Neural crest cell (in vitro differentiated cells): ENCODE measurements around the gene NUDT14. TPM values are rescaled to one million over a fixed set of nuclear protein-coding genes. Genes with fewer than 3 reads are reported as not detected.
A peak's percentile ranks its signal among the peaks of the same experiment; 100 is the strongest.

Experiments used
- DNase-seq: peaks from one replicate; pipeline ENCODE4 v3.0.0; 2021; ENCODE audit warnings: low read depth, mixed read lengths, low spot score
- H3K27ac Mint-ChIP-seq: one replicate; pipeline ENCODE4 v1.8.0; 2021; ENCODE audit warnings: mild to moderate bottlenecking, mixed read lengths; ENCODE audit not compliant: unreplicated experiment
- H3K27me3 Mint-ChIP-seq: 2 replicates; pipeline ENCODE4 v1.8.0; 2021; ENCODE audit warnings: low read depth, mild to moderate bottlenecking, mixed read lengths
- H3K36me3 Mint-ChIP-seq: 2 replicates; pipeline ENCODE4 v1.8.0; 2021; ENCODE audit warnings: low read depth, mild to moderate bottlenecking, mixed read lengths
- H3K4me1 Mint-ChIP-seq: 2 replicates; pipeline ENCODE4 v1.8.0; 2021; ENCODE audit warnings: mixed read lengths
- H3K4me3 Mint-ChIP-seq: one replicate; pipeline ENCODE4 v1.8.0; 2021; ENCODE audit warnings: mild to moderate bottlenecking, mixed read lengths
- H3K9me3 Mint-ChIP-seq: 2 replicates; pipeline ENCODE4 v1.8.0; 2021; ENCODE audit warnings: mixed read lengths
- total RNA-seq: library from RNA; stranded (reverse); gene quantifications from 2 replicates; pipeline ENCODE4 v1.2.1, GENCODE V29; 2021
- TF ChIP-seq, protein P1 (sequence below): fragments of 200-600 bp; sonication (generic); conservative IDR thresholded peaks from 2 replicates; pipeline ENCODE4 v1.5.0; 2021; ENCODE audit warnings: antibody characterized with exemption, mild to moderate bottlenecking

Gene NUDT14
- total RNA-seq, 1 donor from 2014 or later, result 25.6 TPM

DNA sequence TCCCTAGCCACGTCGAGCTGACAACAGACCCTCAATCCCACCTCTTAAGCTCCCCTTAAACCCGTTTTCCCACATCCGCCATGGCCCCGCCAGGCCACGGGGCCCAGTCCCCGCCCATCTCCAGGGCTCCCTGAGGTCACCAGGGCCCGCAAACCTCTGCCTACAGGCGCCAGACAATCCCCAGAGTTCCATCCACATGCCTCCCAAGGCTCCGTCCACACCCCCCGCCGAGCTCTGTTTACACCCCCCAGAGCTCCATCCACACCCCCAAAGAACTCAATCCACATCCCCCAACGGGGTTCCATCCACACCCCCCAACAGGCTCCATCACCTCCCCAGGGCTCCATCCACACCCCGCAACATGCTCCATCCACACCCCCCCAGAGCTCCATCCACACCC is 21.8 kb downstream of the NUDT14 start:
- DNase-seq, result no peak
- Mint-ChIP-seq H3K27me3 (no peaks in the 10 kb centered on the region), H3K9me3 (no peaks in the 10 kb centered on the region), H3K36me3 (no peaks in the 10 kb centered on the region), H3K27ac (no peak overlapping the region), H3K4me1 (no peaks in the 10 kb centered on the region), H3K4me3 (no peak overlapping the region)
- TF ChIP-seq, protein P1, sequence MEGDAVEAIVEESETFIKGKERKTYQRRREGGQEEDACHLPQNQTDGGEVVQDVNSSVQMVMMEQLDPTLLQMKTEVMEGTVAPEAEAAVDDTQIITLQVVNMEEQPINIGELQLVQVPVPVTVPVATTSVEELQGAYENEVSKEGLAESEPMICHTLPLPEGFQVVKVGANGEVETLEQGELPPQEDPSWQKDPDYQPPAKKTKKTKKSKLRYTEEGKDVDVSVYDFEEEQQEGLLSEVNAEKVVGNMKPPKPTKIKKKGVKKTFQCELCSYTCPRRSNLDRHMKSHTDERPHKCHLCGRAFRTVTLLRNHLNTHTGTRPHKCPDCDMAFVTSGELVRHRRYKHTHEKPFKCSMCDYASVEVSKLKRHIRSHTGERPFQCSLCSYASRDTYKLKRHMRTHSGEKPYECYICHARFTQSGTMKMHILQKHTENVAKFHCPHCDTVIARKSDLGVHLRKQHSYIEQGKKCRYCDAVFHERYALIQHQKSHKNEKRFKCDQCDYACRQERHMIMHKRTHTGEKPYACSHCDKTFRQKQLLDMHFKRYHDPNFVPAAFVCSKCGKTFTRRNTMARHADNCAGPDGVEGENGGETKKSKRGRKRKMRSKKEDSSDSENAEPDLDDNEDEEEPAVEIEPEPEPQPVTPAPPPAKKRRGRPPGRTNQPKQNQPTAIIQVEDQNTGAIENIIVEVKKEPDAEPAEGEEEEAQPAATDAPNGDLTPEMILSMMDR, result no peak

DNA sequence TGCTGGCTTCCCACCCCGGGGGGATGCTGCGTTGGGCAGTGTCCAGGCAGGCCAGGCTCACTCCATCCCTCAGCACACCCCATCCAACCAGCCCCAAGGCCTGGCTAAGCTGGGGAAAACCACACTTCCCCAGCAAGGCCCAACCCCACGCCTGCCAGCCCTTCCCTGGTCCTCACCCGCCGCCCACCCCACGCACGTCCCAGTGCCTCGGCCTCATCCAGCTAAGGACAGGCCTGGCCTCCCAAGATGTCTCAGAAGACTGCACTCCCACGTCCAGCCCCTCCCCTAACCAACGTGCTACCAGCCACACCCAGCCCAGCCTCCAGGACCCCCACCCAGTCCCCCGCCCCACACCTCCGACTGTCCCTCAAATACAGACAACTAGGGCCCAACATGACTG is 22.3 kb downstream of the NUDT14 start:
- H3K9me3 Mint-ChIP-seq, result no peaks in the 10 kb centered on the region
- H3K27me3 Mint-ChIP-seq, result no peaks in the 10 kb centered on the region
- no peak for DNase-seq
- H3K4me3 Mint-ChIP-seq, result no peak overlapping the region
- no peaks in the 10 kb centered on the region for H3K36me3 Mint-ChIP-seq
- no peak overlapping the region for H3K27ac Mint-ChIP-seq
- H3K4me1 Mint-ChIP-seq, result no peaks in the 10 kb centered on the region
- TF ChIP-seq, protein P1, result no peak

DNA sequence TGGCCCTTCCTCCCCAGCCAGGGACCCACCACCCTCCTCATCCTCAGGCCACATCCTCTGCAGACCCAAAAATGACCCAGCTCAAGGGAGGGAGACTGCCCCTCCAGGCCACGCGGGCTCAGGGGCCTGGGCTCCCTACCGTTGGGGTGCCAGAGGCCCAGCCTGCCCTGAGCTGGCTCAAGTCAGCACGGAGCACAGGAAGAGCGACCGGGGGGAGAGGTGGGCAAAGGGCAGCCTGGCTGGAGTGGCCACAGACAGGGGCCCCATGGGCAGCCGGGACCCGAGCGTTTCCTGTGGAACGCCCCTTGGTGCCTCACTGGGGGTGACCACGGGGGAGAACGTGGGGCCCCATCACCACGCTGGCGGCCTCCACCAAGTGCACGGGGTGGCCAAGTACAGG is 23.2 kb downstream of the NUDT14 start:
- no peak overlapping the region for H3K27ac Mint-ChIP-seq
- TF ChIP-seq, protein P1, result no peak
- no peaks in the 10 kb centered on the region for H3K36me3 Mint-ChIP-seq
- no peak overlapping the region for H3K4me3 Mint-ChIP-seq
- no peaks in the 10 kb centered on the region for H3K4me1 Mint-ChIP-seq
- no peaks in the 10 kb centered on the region for H3K27me3 Mint-ChIP-seq
- no peak for DNase-seq
- H3K9me3 Mint-ChIP-seq, result no peaks in the 10 kb centered on the region

DNA sequence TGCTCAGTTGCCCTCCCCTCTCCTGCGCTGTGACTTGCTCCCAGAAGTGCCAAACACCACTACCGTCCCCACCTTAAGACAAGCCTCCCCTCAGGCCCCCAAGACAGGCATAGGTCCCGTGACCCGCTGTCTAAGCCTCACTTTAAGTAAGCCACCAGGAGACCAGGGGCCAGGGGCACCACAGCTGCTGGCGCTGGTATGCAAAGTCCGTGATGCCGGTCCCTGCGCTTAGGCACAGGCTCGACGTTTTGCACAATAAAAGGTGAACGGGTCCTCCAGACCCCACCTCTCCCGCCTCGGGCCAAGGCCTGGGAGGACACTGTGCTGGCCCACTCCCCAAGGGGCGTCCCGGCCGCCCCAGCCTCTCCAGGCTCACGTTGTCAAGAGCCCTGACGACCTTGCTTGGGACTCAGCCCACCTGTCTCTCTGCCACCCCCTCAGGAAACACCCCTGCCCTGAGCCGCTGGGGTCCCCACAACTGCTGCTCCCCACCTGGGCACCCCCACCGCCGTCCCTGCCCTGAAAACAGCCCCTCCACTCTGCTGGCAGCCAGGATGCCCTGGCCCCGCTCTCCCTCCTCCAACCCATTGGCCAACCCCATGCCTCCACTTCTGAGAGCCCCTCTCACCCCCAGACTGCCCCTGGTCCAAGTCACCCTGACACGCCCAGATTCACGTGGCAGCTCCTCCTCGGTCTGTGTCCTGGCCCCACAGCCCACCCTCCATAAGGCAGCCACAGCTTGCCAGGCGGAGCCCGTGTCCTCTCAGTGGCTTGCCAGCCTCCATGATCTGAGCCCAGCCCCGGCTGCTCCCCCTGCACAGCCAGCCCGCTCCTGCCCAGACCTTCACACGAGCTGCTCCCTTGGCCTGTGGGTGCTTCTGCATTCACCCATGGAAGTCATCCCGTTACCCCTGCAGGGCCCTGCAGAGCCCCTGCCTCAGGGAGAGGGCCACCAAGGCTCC is 24.4 kb downstream of the NUDT14 start:
- H3K9me3 Mint-ChIP-seq, result no peaks in the 10 kb centered on the region
- no peak for DNase-seq
- H3K4me1 Mint-ChIP-seq, result no peaks in the 10 kb centered on the region
- H3K4me3 Mint-ChIP-seq, result no peak overlapping the region
- no peaks in the 10 kb centered on the region for H3K27me3 Mint-ChIP-seq
- H3K36me3 Mint-ChIP-seq, result no peaks in the 10 kb centered on the region
- TF ChIP-seq, protein P1, result no peak
- peak overlapping the region; percentile 27 for H3K27ac Mint-ChIP-seq

DNA sequence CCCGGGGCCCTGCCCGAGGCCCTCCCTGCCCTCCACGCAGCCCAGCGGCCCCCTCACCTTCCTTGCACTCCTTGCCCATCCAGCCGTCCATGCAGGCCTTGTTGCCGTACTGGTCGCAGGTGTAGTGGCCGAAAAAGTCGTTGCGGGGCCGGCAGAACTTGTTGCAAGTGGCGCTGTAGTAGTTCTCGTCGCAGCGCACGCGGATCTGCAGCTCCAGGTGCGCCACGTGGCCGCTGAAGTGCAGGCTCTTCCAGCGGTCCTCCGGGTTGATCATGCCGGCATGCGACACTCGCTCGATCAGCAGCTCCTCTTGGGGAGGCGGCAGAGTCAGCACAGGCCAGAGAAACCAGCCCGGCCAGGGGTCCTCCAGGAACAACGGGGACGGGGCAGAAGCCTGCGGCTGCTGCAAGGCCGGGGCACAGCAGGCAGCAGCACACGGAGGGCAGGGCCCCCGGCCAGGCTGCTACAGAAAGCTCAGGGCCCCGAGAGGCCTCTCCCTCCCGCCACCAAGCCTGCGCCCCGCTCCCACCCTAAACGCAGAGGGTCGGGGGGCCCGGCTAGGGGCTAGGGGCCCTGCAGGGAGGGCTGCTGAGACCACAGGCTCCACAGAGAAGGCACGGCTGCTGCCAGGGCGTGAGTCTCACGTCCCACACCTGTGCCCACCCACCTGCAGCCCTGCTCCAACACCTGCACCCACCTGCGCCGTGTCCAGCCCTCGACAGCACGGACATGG is 25.3 kb downstream of the NUDT14 start:
- no peaks in the 10 kb centered on the region for H3K9me3 Mint-ChIP-seq
- no peaks in the 10 kb centered on the region for H3K36me3 Mint-ChIP-seq
- no peak for DNase-seq
- H3K27me3 Mint-ChIP-seq, result no peaks in the 10 kb centered on the region
- H3K27ac Mint-ChIP-seq, result no peak overlapping the region
- TF ChIP-seq, protein P1, result no peak
- no peak overlapping the region for H3K4me3 Mint-ChIP-seq
- no peaks in the 10 kb centered on the region for H3K4me1 Mint-ChIP-seq
